Esophagus muscularis mucosa (tissue), 4 donors: ENCODE data around the gene SLC2A3.
"Not testable (repeated sequence)": the region's sequence is repeated elsewhere in the genome, so short reads cannot be mapped to it uniquely, and the experiment has no call there.

Experiments
- EP300 ChIP-seq: sonication (generic); formaldehyde crosslinking; IDR thresholded peaks from one replicate; pipeline ENCODE4 v1.6.1; 2017; ENCODE audit warnings: antibody characterized with exemption
- POLR2A ChIP-seq: fragments of 450-650 bp; IDR thresholded peaks from one replicate; pipeline ENCODE4 v1.6.1; 2017; ENCODE audit warnings: antibody characterized with exemption, moderate library complexity, mild to moderate bottlenecking, low read depth
- POLR2AphosphoS5 ChIP-seq, 2 donors: sonication (generic); formaldehyde crosslinking; IDR thresholded peaks; one replicate each; pipeline ENCODE4 v1.6.1; 2017; ENCODE audit warnings: antibody characterized with exemption in 2 of 2
- TF ChIP-seq, protein P1 (sequence below), 3 experiments: fragments of 200-600 bp in 2 of 3; fragments of 450-650 bp in 1 of 3; sonication (generic) in 2 of 3; IDR thresholded peaks; one replicate each; pipeline ENCODE4 v1.5.1; 2017 to 2019; ENCODE audit warnings: antibody characterized with exemption in 3 of 3, mild to moderate bottlenecking in 2 of 3, moderate library complexity in 1 of 3

DNA sequence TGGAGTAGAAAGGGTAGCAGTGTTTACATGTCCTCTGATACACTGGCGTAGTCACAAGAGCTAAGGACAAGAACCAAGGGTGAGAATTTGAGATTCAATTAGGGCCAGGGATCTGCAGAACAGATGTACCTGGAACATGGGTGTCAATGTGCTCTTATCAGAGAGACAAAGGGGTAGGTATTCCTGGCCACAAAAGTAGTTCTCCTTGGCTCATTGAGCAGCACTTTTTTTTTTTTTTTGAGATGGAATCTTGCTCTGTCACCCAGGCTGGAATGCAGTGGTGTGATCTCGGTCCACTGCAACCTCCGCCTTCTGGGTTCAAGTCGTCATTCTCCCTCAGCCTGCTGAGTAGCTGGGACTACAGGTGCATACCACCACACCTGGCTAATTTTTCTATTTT lies 29.7 kb downstream of the SLC2A3 start:
- TF ChIP-seq, protein P1, sequence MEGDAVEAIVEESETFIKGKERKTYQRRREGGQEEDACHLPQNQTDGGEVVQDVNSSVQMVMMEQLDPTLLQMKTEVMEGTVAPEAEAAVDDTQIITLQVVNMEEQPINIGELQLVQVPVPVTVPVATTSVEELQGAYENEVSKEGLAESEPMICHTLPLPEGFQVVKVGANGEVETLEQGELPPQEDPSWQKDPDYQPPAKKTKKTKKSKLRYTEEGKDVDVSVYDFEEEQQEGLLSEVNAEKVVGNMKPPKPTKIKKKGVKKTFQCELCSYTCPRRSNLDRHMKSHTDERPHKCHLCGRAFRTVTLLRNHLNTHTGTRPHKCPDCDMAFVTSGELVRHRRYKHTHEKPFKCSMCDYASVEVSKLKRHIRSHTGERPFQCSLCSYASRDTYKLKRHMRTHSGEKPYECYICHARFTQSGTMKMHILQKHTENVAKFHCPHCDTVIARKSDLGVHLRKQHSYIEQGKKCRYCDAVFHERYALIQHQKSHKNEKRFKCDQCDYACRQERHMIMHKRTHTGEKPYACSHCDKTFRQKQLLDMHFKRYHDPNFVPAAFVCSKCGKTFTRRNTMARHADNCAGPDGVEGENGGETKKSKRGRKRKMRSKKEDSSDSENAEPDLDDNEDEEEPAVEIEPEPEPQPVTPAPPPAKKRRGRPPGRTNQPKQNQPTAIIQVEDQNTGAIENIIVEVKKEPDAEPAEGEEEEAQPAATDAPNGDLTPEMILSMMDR (IDR thresholded peaks at IDR 0.05): not testable (repeated sequence)
- TF ChIP-seq POLR2A; POLR2AphosphoS5 (IDR thresholded peaks at IDR 0.05); EP300: not testable (repeated sequence)
